Right lobe of liver (tissue), 6 donors: ENCODE results near the gene DNAH17. TPM values are rescaled to one million over a fixed set of nuclear protein-coding genes. Genes with fewer than 3 reads are reported as not detected.
"Not testable (repeated sequence)": the region's sequence is repeated elsewhere in the genome, so short reads cannot be mapped to it uniquely, and the experiment has no call there.

Source experiments
- ATAC-seq, 4 donors: fragments of 200-7000 bp; cut with Tn5 transposase; one replicate each; pipeline ENCODE4 v1.9.1; 2020; ENCODE audit warnings: mild to moderate bottlenecking in 4 of 4, moderate library complexity in 4 of 4
- DNase-seq, 3 donors: peaks; one replicate each; pipeline ENCODE4 v3.0.0-alpha.2; 2020
- H3K27ac ChIP-seq, 3 donors: fragments of 200-600 bp; one replicate each; pipeline ENCODE4 v1.8.0; 2022
- H3K27me3 ChIP-seq, 2 donors: fragments of 200-600 bp; one replicate each; pipeline ENCODE4 v1.8.0; 2022
- H3K36me3 ChIP-seq, 4 donors: fragments of 200-600 bp; sonication (generic) in 1 of 4; one replicate each; pipeline versions ENCODE4 v1.5.1 to v1.8.0; 2017 to 2022; ENCODE audit warnings: control low read depth in 1 of 4
- H3K4me1 ChIP-seq, 4 donors: fragments of 200-600 bp; sonication (generic) in 1 of 4; one replicate each; pipeline versions ENCODE4 v1.5.1 to v1.8.0; 2017 to 2022; ENCODE audit warnings: control low read depth in 1 of 4
- H3K4me3 ChIP-seq, 3 donors: fragments of 200-600 bp; one replicate each; pipeline ENCODE4 v1.8.0; 2022
- H3K9me3 ChIP-seq, 4 donors: fragments of 200-600 bp; sonication (generic) in 1 of 4; one replicate each; pipeline versions ENCODE4 v1.5.1 to v1.8.0; 2017 to 2022; ENCODE audit warnings: control low read depth in 1 of 4
- POLR2A ChIP-seq: fragments of 450-650 bp; IDR thresholded peaks from one replicate; pipeline ENCODE4 v1.6.1; 2017; ENCODE audit warnings: antibody characterized with exemption, mild to moderate bottlenecking
- WGBS: methylation state at CpG from one replicate; pipeline ENCODE4 v1.1.6; 2018; ENCODE audit warnings: low coverage, low lambda C conversion rate; ENCODE audit not compliant: insufficient coverage; ENCODE audit errors: missing lambda C conversion rate; 5-methylcytosine and 5-hydroxymethylcytosine counted together
- intact Hi-C, 2 donors: fragments of 100-400 bp; cut with DNase I; formaldehyde crosslinking; loops; one replicate each; pipeline versions ENCODE4 v1.11.2 to v1.14.1; 2022
- total RNA-seq, 6 experiments: library from RNA; depleted of rRNA in 2 of 6; stranded (reverse); fragments of >200 nt in 2 of 6; fragmentation: NEBNext Ultra II Directional in 3 of 6; extraction: Animal tissue kit (Norgen Biotek cat#: 25700) in 3 of 6; gene quantifications; one replicate each; pipeline versions ENCODE4 v1.1.0 to v1.2.4, GENCODE V29; 2016 to 2023
- TF ChIP-seq, protein P1 (sequence below), 4 donors: fragments of 200-600 bp in 3 of 4; fragments of 450-650 bp in 1 of 4; IDR thresholded peaks; one replicate each; pipeline versions ENCODE4 v1.5.1 to v1.8.0; 2016 to 2022; ENCODE audit warnings: antibody characterized with exemption in 4 of 4, mild to moderate bottlenecking in 2 of 4
- donor health status: DM: no; HTN: yes; CAD: no.
- donor health status: DM: no; HTN: no; CAD: no.
- donor health status: DM: no; HTN: no; CAD: no.
- donor health status: DM: no; HTN: yes; CAD: no.
- donor health status: DM: no; HTN: yes; CAD: no.

Gene DNAH17
- total RNA-seq, 6 experiments from 2014 or later: 0.04 TPM; not detected in 5

DNA sequence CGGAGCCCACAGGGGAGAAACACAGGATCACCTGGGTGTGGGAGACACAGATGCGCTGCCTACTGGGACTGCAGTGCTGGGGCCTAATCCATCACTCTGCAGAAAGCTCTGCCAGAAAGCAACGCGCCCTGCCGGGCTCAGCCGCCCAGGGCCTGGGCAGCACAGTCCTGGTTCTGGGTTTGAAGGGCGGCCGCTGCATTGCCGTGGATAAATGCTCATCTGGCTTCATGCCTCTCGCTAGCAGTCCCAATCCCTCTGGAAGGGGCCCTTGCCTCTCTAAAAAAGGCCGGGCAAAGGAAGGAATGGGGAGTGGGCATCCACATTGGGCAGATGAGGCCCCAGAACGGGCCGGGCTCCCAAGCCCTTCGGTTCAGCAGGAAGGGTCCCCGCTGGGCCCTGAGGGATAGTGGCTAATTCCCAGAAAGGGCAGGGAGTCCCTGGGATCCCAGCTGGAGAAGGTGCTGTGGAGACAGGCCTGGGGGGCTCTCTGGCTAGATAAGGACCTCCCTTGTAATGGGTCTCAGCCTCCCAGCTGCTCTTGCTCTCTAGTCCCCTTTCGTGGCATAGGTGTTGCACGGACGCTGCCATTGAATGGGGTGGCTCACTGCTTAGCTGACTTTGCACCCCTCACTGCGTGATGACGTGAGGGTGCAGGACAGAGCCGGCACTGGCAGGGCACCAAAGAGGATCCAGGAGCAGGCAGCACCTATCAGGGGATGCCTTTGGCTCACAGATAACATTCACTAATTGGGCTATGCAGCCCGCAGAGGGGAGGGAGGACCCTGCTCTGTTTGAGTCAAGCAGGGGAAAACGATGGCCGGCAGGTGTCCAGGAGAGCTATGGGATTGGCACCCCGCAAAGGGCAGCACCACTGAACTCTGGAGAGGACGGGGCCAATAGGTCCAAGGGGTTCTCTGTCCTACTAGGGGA lies 110.1 kb downstream of the DNAH17 start:
- no peak for TF ChIP-seq POLR2A
- TF ChIP-seq, protein P1, sequence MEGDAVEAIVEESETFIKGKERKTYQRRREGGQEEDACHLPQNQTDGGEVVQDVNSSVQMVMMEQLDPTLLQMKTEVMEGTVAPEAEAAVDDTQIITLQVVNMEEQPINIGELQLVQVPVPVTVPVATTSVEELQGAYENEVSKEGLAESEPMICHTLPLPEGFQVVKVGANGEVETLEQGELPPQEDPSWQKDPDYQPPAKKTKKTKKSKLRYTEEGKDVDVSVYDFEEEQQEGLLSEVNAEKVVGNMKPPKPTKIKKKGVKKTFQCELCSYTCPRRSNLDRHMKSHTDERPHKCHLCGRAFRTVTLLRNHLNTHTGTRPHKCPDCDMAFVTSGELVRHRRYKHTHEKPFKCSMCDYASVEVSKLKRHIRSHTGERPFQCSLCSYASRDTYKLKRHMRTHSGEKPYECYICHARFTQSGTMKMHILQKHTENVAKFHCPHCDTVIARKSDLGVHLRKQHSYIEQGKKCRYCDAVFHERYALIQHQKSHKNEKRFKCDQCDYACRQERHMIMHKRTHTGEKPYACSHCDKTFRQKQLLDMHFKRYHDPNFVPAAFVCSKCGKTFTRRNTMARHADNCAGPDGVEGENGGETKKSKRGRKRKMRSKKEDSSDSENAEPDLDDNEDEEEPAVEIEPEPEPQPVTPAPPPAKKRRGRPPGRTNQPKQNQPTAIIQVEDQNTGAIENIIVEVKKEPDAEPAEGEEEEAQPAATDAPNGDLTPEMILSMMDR (IDR thresholded peaks at IDR 0.05): no peak
- no peaks in the 10 kb centered on the region for H3K27me3 ChIP-seq
- intact Hi-C loops: no loop called here
- H3K27ac ChIP-seq: no peak overlapping the region
- ATAC-seq: peak in 1 of 4 donors; percentile 10
- no peaks in the 10 kb centered on the region for H3K36me3 ChIP-seq
- H3K9me3 ChIP-seq: no peaks in the 10 kb centered on the region
- no peak for DNase-seq
- 81% methylated on average over 8 of the region's 26 CpGs for WGBS
- H3K4me1 ChIP-seq: peaks cover 0 to 2% (median 0%) of the 10 kb centered on the region in 4 donors
- H3K4me3 ChIP-seq: no peak overlapping the region

DNA sequence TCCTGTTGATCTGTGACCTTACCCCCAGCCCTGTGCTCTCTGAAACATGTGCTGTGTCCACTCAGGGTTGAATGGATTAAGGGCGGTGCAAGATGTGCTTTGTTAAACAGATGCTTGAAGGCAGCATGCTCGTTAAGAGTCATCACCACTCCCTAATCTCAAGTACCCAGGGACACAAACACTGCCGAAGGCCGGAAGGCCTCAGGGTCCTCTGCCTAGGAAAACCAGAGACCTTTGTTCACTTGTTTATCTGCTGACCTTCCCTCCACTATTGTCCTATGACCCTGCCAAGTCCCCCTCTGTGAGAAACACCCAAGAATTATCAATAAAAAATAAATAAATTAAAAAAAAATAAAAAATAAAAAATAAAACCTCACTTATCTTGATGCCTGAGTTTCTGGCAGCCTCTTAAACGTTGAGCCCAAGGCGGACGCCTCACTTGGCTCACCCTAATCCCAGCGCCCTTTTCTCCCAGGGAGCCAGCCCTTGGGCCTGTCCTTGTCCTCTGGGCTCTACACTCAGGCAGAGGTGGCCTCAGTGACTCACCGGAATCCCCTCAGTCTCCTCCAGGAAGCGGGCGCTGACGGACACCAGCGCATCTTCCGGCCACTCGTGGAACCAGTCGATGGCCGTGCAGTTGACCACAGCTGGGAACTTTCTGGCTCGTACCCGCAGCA lies 110.9 kb downstream of the DNAH17 start:
- H3K9me3 ChIP-seq, H3K36me3 ChIP-seq, H3K27ac ChIP-seq, intact Hi-C loops, DNase-seq, H3K4me1 ChIP-seq, H3K27me3 ChIP-seq, H3K4me3 ChIP-seq: not testable (repeated sequence)
- peak in 3 of 4 donors; percentile 17 to 57 (median 49) for ATAC-seq
- 68% methylated on average over 5 of the region's 19 CpGs for WGBS

DNA sequence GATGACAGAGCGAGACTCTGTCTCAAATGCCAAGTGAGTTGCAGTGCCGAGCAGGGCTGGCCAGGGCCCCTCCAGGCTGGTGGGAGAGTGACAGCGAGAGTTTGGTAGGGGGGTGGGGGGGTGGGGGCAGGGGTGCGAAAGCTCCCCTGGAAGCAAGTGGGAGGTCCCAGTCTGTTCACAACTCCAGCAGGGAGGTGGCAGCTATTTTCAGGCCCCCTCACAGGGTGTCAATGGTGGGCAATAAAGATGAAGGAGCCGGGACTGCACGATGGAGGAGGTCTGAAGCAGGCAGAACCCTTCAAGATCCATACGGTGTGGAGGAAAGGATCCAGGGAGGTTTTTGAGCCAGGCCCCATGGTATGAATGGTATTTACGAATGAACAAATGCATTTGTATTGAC lies 115.0 kb downstream of the DNAH17 start:
- Histone ChIP-seq H3K9me3 (no peaks in the 10 kb centered on the region), H3K36me3 (no peaks in the 10 kb centered on the region), H3K27ac (no peak overlapping the region), H3K27me3 (no peaks in the 10 kb centered on the region), H3K4me1 (no peaks in the 10 kb centered on the region), H3K4me3 (no peak overlapping the region)
- intact Hi-C loops: no loop called here
- 57% methylated on average over 4 of the region's 8 CpGs for WGBS
- ATAC-seq: no peak
- no peak for DNase-seq
- TF ChIP-seq POLR2A: no peak
- TF ChIP-seq, protein P1 (IDR thresholded peaks at IDR 0.05): no peak

GRCh38 chr17:78461799-78462053 lies 115.5 kb downstream of the DNAH17 start:
- DNase-seq: no peak
- Histone ChIP-seq H3K36me3 (no peaks in the 10 kb centered on the region), H3K4me1 (no peaks in the 10 kb centered on the region), H3K9me3 (no peaks in the 10 kb centered on the region), H3K27me3 (no peaks in the 10 kb centered on the region), H3K4me3 (no peak overlapping the region), H3K27ac (no peak overlapping the region)
- intact Hi-C loops: no loop called here
- 74% methylated on average over 6 of the region's 6 CpGs for WGBS
- no peak for ATAC-seq
- TF ChIP-seq, protein P1 (IDR thresholded peaks at IDR 0.05): no peak
